Caco-2 (cell line): ENCODE measurements around the gene STK25. TPM values are rescaled to one million over a fixed set of nuclear protein-coding genes. Genes with fewer than 3 reads are reported as not detected.

Experiments
- BruUV-seq: library from RNA; stranded (reverse); fragments of 400-500 nt; replicated peaks from 2 replicates; lab custom pipeline; 2021; lab: Mats Ljungman, UMichigan
- CTCF ChIA-PET: fragments of 300-600 bp; sonication (Branson Sonifier 250); formaldehyde crosslinking; loops from one replicate; lab custom pipeline; 2022; ENCODE audit warnings: antibody characterized with exemption; lab: Charles Lee
- POLR2A ChIA-PET: fragments of 300-600 bp; sonication (Branson Sonifier 250); formaldehyde crosslinking; loops from one replicate; lab custom pipeline; 2022; ENCODE audit warnings: antibody characterized with exemption; lab: Charles Lee
- DNase-seq, 2 experiments: peaks; one replicate each; pipeline versions ENCODE4 v3.0.0 to v3.0.0-alpha.2; 2020 to 2022
- H3K27me3 ChIP-seq: replicated peaks from 2 replicates; pipeline ENCODE4 v1.6.0; 2011; ENCODE audit warnings: low read length; ENCODE audit not compliant: control insufficient read depth, insufficient read depth
- H3K36me3 ChIP-seq: 2 replicates; pipeline ENCODE4 v1.5.1; 2011; ENCODE audit warnings: low read length; ENCODE audit not compliant: control insufficient read depth, insufficient read depth
- H3K4me1 ChIP-seq: fragments of 250-450 bp; sonication (Bioruptor Pico); 2 replicates; pipeline ENCODE4 v1.5.1; 2020; ENCODE audit warnings: mild to moderate bottlenecking
- H3K4me3 ChIP-seq: 2 replicates; pipeline ENCODE4 v1.5.1; 2011; ENCODE audit warnings: low read depth, mild to moderate bottlenecking, control low read depth, low read length
- H3K9me3 ChIP-seq: fragments of 250-450 bp; sonication (Bioruptor Pico); 2 replicates; pipeline ENCODE4 v1.5.1; 2020; ENCODE audit warnings: mild to moderate bottlenecking, moderate library complexity
- H3K27ac Mint-ChIP-seq: one replicate; pipeline ENCODE4 v1.8.0; 2022; ENCODE audit warnings: mixed read lengths; ENCODE audit not compliant: unreplicated experiment
- H3K27me3 Mint-ChIP-seq: one replicate; pipeline ENCODE4 v1.8.0; 2022; ENCODE audit warnings: mixed read lengths; ENCODE audit not compliant: insufficient read depth, unreplicated experiment
- H3K36me3 Mint-ChIP-seq: one replicate; pipeline ENCODE4 v1.8.0; 2022; ENCODE audit warnings: mild to moderate bottlenecking, mixed read lengths; ENCODE audit not compliant: insufficient read depth, unreplicated experiment
- H3K4me1 Mint-ChIP-seq: one replicate; pipeline ENCODE4 v1.8.0; 2022; ENCODE audit warnings: low read depth, mixed read lengths; ENCODE audit not compliant: unreplicated experiment
- H3K4me3 Mint-ChIP-seq: one replicate; pipeline ENCODE4 v1.8.0; 2022; ENCODE audit warnings: mild to moderate bottlenecking, moderate library complexity, mixed read lengths; ENCODE audit not compliant: unreplicated experiment
- H3K9me3 Mint-ChIP-seq: one replicate; pipeline ENCODE4 v1.8.0; 2022; ENCODE audit warnings: mixed read lengths; ENCODE audit not compliant: unreplicated experiment
- CTCF ChIP-seq, 2 experiments: fragments of 200-600 bp in 1 of 2; IDR thresholded peaks; 1 replicate in 1 of 2; 2 replicates in 1 of 2; pipeline versions ENCODE4 v1.5.1 to v1.8.0; 2011 to 2022; ENCODE audit warnings: antibody characterized with exemption in 1 of 2, control low read depth in 1 of 2, inconsistent platforms in 1 of 2, low read depth in 1 of 2, low read length in 1 of 2, mild to moderate bottlenecking in 1 of 2, moderate library complexity in 1 of 2; ENCODE audit not compliant: insufficient read depth in 1 of 2, severe bottlenecking in 1 of 2, unreplicated experiment in 1 of 2
- intact Hi-C: fragments of 100-400 bp; cut with micrococcal nuclease; formaldehyde crosslinking; loops from one replicate; pipeline ENCODE4 v1.10.0; 2022; ENCODE audit not compliant: unreplicated experiment
- total RNA-seq: library from RNA; stranded (reverse); gene quantifications from 2 replicates; pipeline ENCODE4 v1.2.3, GENCODE V29; 2022

Gene STK25
- total RNA-seq, 1 experiment from 2014 or later = 92.6 TPM

DNA sequence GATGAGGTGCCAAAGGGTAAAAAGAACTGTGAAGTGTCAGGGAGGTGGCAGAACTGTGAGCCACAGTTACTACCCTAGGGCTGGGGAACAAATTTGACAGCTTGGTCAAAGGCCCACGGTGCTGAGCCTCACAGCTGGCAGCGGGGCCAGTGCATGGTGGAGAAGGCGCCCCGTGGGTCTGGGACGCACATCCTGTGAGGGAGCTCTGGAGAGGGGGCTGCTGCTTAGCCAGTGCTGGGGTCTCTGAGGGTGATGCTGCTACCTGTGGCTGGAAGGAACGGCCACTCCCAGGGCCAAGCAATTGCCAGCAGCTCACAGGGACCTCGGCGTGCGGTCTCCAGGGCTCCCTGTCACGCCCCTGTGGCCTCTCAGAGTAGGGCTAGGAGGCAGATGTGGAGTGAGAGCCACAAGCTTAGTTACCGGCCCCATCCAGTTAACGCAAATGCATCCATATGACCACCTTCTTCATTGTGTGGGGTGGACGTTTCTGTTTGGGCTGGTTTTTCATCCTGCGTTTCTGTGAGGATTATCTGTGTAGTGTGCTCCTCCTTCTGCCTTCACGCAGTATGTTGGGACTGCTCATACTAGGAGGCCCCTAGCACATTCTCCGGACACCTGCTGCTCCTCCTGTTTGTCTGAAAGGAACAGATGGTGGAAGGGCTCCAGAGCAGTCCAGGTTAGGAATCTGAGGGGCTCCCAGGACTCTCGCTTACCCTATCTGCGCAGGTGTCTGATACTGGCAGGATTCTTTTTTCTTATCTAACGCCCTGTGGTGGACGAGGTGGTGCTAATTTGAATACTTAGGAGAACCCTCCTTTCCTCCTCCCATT lies 26.0 kb downstream of the STK25 start:
- no peaks in the 10 kb centered on the region for H3K4me1 Mint-ChIP-seq
- H3K36me3 ChIP-seq = no peaks in the 10 kb centered on the region
- no peaks in the 10 kb centered on the region for H3K27me3 Mint-ChIP-seq
- no TSS peak for BruUV-seq
- ChIA-PET POLR2A (no interaction called here), CTCF (no interaction called here)
- no peaks in the 10 kb centered on the region for H3K36me3 Mint-ChIP-seq
- no peaks in the 10 kb centered on the region for H3K9me3 Mint-ChIP-seq
- H3K9me3 ChIP-seq = no peaks in the 10 kb centered on the region
- no peak for DNase-seq
- intact Hi-C loops = no loop called here
- H3K27me3 ChIP-seq = no peaks in the 10 kb centered on the region
- H3K4me1 ChIP-seq = no peaks in the 10 kb centered on the region
- no peak overlapping the region for H3K27ac Mint-ChIP-seq
- TF ChIP-seq CTCF (IDR thresholded peaks at IDR 0.05; ENCODE audit: insufficient read depth in 1 of 2, low read depth in 1 of 2, low read length in 1 of 2, severe bottlenecking in 1 of 2, unreplicated experiment in 1 of 2) = no peak
- H3K4me3 ChIP-seq = no peak overlapping the region
- H3K4me3 Mint-ChIP-seq = no peak overlapping the region

GRCh38 chr2:241481687-241482086 lies 26.7 kb downstream of the STK25 start:
- no TSS peak for BruUV-seq
- POLR2A ChIA-PET = no interaction called here

More at GRCh38 chr2:241481687-241482086, 26.7 kb downstream of the STK25 start:
- H3K4me1 Mint-ChIP-seq = no peaks in the 10 kb centered on the region
- TF ChIP-seq CTCF (IDR thresholded peaks at IDR 0.05; ENCODE audit: insufficient read depth in 1 of 2, low read depth in 1 of 2, low read length in 1 of 2, severe bottlenecking in 1 of 2, unreplicated experiment in 1 of 2) = no peak
- no peaks in the 10 kb centered on the region for H3K9me3 ChIP-seq
- H3K27me3 Mint-ChIP-seq = no peaks in the 10 kb centered on the region
- DNase-seq = no peak
- intact Hi-C loops = no loop called here
- H3K4me1 ChIP-seq = no peaks in the 10 kb centered on the region
- CTCF ChIA-PET = no interaction called here
- no peaks in the 10 kb centered on the region for H3K27me3 ChIP-seq
- H3K36me3 ChIP-seq = no peaks in the 10 kb centered on the region
- no peak overlapping the region for H3K27ac Mint-ChIP-seq
- H3K9me3 Mint-ChIP-seq = no peaks in the 10 kb centered on the region
- H3K36me3 Mint-ChIP-seq = no peaks in the 10 kb centered on the region
- H3K4me3 Mint-ChIP-seq = no peak overlapping the region
- no peak overlapping the region for H3K4me3 ChIP-seq
